GM21447 (cell line): ENCODE measurements around the gene CHPT1.
"Not testable (repeated sequence)": the region's sequence is repeated elsewhere in the genome, so short reads cannot be mapped to it uniquely, and the experiment has no call there.

ENCODE experiments used
- ATAC-seq: cut with Tn5 transposase; IDR thresholded peaks from one replicate; pipeline ENCODE4 v1.9.1; 2021; ENCODE audit not compliant: unreplicated experiment

CHPT1 gene

GRCh38 chr12:101681627-101682026 lies 15.8 kb upstream of the CHPT1 start:
- not testable (repeated sequence) for ATAC-seq

GRCh38 chr12:101685092-101685491 lies 12.3 kb upstream of the CHPT1 start:
- ATAC-seq: no peak

GRCh38 chr12:101686176-101686575 lies 11.3 kb upstream of the CHPT1 start:
- no peak for ATAC-seq

- no peak for ATAC-seq
Measured at GRCh38 chr12:101690544-101691098, 6.8 kb upstream of the CHPT1 start.

GRCh38 chr12:101691503-101692096 lies 5.8 kb upstream of the CHPT1 start:
- ATAC-seq: no peak

GRCh38 chr12:101694297-101694848 lies 3.1 kb upstream of the CHPT1 start:
- no peak for ATAC-seq

GRCh38 chr12:101694986-101695385 lies 2.5 kb upstream of the CHPT1 start:
- no peak for ATAC-seq

GRCh38 chr12:101695706-101696105 lies 1.7 kb upstream of the CHPT1 start:
- no peak for ATAC-seq

GRCh38 chr12:101696251-101697196 lies 916 bp upstream of the CHPT1 start:
- ATAC-seq: peak; percentile 45

GRCh38 chr12:101697930-101698799 lies 725 bp downstream of the CHPT1 start:
- peak; percentile 26 for ATAC-seq

GRCh38 chr12:101698800-101699347 lies 1.4 kb downstream of the CHPT1 start:
- no peak for ATAC-seq

GRCh38 chr12:101700299-101700820 lies 2.9 kb downstream of the CHPT1 start:
- no peak for ATAC-seq

- ATAC-seq: no peak
Measured at GRCh38 chr12:101703487-101703886, 6.0 kb downstream of the CHPT1 start.

- ATAC-seq: no peak
Measured at GRCh38 chr12:101706403-101706802, 9.0 kb downstream of the CHPT1 start.

- ATAC-seq: no peak
Measured at GRCh38 chr12:101707131-101707782, 9.8 kb downstream of the CHPT1 start.

GRCh38 chr12:101710288-101710687 lies 12.8 kb downstream of the CHPT1 start:
- no peak for ATAC-seq

GRCh38 chr12:101713059-101713682 lies 15.7 kb downstream of the CHPT1 start:
- ATAC-seq: no peak

- no peak for ATAC-seq
Measured at GRCh38 chr12:101713930-101714329, 16.5 kb downstream of the CHPT1 start.

GRCh38 chr12:101714877-101715444 lies 17.5 kb downstream of the CHPT1 start:
- no peak for ATAC-seq
